HepG2 (cell line): ENCODE results near the gene TOMM40L. TPM values are rescaled to one million over a fixed set of nuclear protein-coding genes. Genes with fewer than 3 reads are reported as not detected.

Experiments used
- ATAC-seq: fragments of 200-7000 bp; cut with Tn5 transposase; 3 replicates; pipeline ENCODE4 v1.9.1; 2020; ENCODE audit warnings: mild to moderate bottlenecking, moderate library complexity
- BruUV-seq: library from RNA; stranded (reverse); fragments of 400-500 nt; replicated peaks from 2 replicates; lab custom pipeline; 2021; lab: Mats Ljungman, UMichigan
- CTCF ChIA-PET: fragments of 300-600 bp; formaldehyde crosslinking; extraction: SDS; loops from one replicate; lab custom pipeline; 2021; ENCODE audit warnings: low total read pairs, inconsistent platforms, low intra/inter-chr PET ratio; lab: Yijun Ruan, JAX
- POLR2A ChIA-PET: fragments of 350-600 bp; sonication (Branson Sonifier 250); formaldehyde crosslinking; loops from one replicate; lab custom pipeline; 2020; ENCODE audit warnings: antibody characterized with exemption, inconsistent platforms; lab: Yijun Ruan, JAX
- DNase-seq: peaks from one replicate; pipeline ENCODE4 v3.0.0-alpha.2; 2015; ENCODE audit warnings: low spot score
- FAIRE-seq: peaks from 3 replicates; lab custom pipeline; 2011; peaks lifted over from hg19 to GRCh38; lab: Jason Lieb, UNC
- H2AFZ ChIP-seq: one replicate; pipeline ENCODE4 v1.6.1; 2011; ENCODE audit warnings: low read length, inconsistent platforms
- H3K27ac ChIP-seq: fragments of 300-600 bp; 3 replicates; pipeline ENCODE4 v1.8.0; 2011; ENCODE audit warnings: mixed run types, mild to moderate bottlenecking, mixed read lengths, low read length, inconsistent platforms; ENCODE audit not compliant: insufficient read depth; ENCODE audit errors: extremely low read length
- H3K27me3 ChIP-seq, 2 experiments: fragments of 200-600 bp in 1 of 2; 2 replicates in 1 of 2; 3 replicates in 1 of 2; pipeline versions ENCODE4 v1.6.0 to v1.8.0; 2011; ENCODE audit warnings: low read length in 2 of 2, mild to moderate bottlenecking in 2 of 2, moderate library complexity in 2 of 2, inconsistent platforms in 1 of 2; ENCODE audit not compliant: insufficient read depth in 2 of 2, control insufficient read depth in 1 of 2
- H3K36me3 ChIP-seq, 2 experiments: fragments of 200-600 bp in 1 of 2; replicated peaks in 1 of 2; 2 replicates in 1 of 2; 3 replicates in 1 of 2; pipeline versions ENCODE4 v1.5.1 to v1.8.0; 2011; ENCODE audit warnings: low read length in 2 of 2, inconsistent platforms in 1 of 2; ENCODE audit not compliant: insufficient read depth in 2 of 2, control insufficient read depth in 1 of 2
- H3K4me1 ChIP-seq: 2 replicates; pipeline ENCODE4 v1.5.1; 2012; ENCODE audit warnings: low read length, inconsistent platforms; ENCODE audit not compliant: insufficient read depth
- H3K4me2 ChIP-seq: 2 replicates; pipeline ENCODE4 v1.6.0; 2011; ENCODE audit warnings: low read depth, low read length, inconsistent platforms
- H3K4me3 ChIP-seq, 3 experiments: fragments of 200-600 bp in 1 of 3; sonication (generic), shearing (Covaris generic) in 1 of 3; replicated peaks in 1 of 3; 2 replicates each; pipeline ENCODE4 v1.5.1; 2011 to 2016; ENCODE audit warnings: low read length in 3 of 3, inconsistent platforms in 2 of 3, low read depth in 2 of 3, mild to moderate bottlenecking in 2 of 3, control low read depth in 1 of 3, mixed read lengths in 1 of 3; ENCODE audit not compliant: insufficient read depth in 1 of 3
- H3K79me2 ChIP-seq: one replicate; pipeline ENCODE4 v1.6.1; 2011; ENCODE audit warnings: low read length, inconsistent platforms; ENCODE audit not compliant: insufficient read depth
- H3K9ac ChIP-seq: 2 replicates; pipeline ENCODE4 v1.6.0; 2011; ENCODE audit warnings: mild to moderate bottlenecking, low read depth, low read length, inconsistent platforms; ENCODE audit not compliant: insufficient read depth
- H3K9me3 ChIP-seq: 2 replicates; pipeline ENCODE4 v1.5.1; 2012; ENCODE audit warnings: mild to moderate bottlenecking, low read length
- H4K20me1 ChIP-seq: 2 replicates; pipeline ENCODE4 v1.6.0; 2011; ENCODE audit warnings: inconsistent platforms, mild to moderate bottlenecking, low read length, moderate library complexity; ENCODE audit not compliant: insufficient read depth
- CHD2 ChIP-seq: IDR thresholded peaks from 2 replicates; pipeline ENCODE4 v1.6.1; 2011; ENCODE audit warnings: low read depth, low read length, improper control_type of control experiment
- HBP1 ChIP-seq: IDR thresholded peaks from 2 replicates; pipeline ENCODE4 v1.6.1; 2016; ENCODE audit warnings: low read depth, control low read depth
- MEIS2 ChIP-seq: sonication (generic); formaldehyde crosslinking; IDR thresholded peaks from 2 replicates; pipeline ENCODE4 v1.9.0; 2021; ENCODE audit warnings: mild to moderate bottlenecking, missing genetic modification reagents
- PTBP1 ChIP-seq: fragments of 200-400 bp; formaldehyde crosslinking; IDR thresholded peaks from 2 replicates; pipeline ENCODE4 v1.6.1; 2018; ENCODE audit warnings: low read length, low read depth; ENCODE audit not compliant: poor library complexity, severe bottlenecking
- RBM39 ChIP-seq: fragments of 200-400 bp; formaldehyde crosslinking; IDR thresholded peaks from one replicate; pipeline ENCODE4 v1.6.1; 2018; ENCODE audit warnings: antibody characterized with exemption, mild to moderate bottlenecking, low read depth, low read length; ENCODE audit not compliant: poor library complexity, severe bottlenecking
- SOX5 ChIP-seq: IDR thresholded peaks from 2 replicates; pipeline ENCODE4 v1.6.1; 2016; ENCODE audit warnings: borderline replicate concordance
- SRSF4 ChIP-seq: fragments of 200-400 bp; formaldehyde crosslinking; IDR thresholded peaks from one replicate; pipeline ENCODE4 v1.6.1; 2018; ENCODE audit warnings: mild to moderate bottlenecking, low read depth, low read length, moderate library complexity; ENCODE audit not compliant: poor library complexity, severe bottlenecking
- ZNF274 ChIP-seq: sonication (generic); formaldehyde crosslinking; IDR thresholded peaks from 2 replicates; pipeline ENCODE4 v1.5.1; 2020; ENCODE audit warnings: mild to moderate bottlenecking, missing genetic modification reagents
- ZNF790 ChIP-seq: sonication (generic); formaldehyde crosslinking; IDR thresholded peaks from 2 replicates; pipeline ENCODE4 v1.8.0; 2022; ENCODE audit warnings: missing genetic modification reagents, mild to moderate bottlenecking, borderline replicate concordance
- ZSCAN22 ChIP-seq: sonication (generic); formaldehyde crosslinking; IDR thresholded peaks from 2 replicates; pipeline ENCODE4 v1.4.0; 2020; ENCODE audit warnings: mild to moderate bottlenecking, missing genetic modification reagents
- WGBS: methylation state at CpG from one replicate; pipeline ENCODE4 v1.1.6; 2017; ENCODE audit warnings: low lambda C conversion rate; 5-methylcytosine and 5-hydroxymethylcytosine counted together
- in situ Hi-C: cut with HindIII; loops from 2 replicates; pipeline ENCODE4 v1.10.0; 2017; ENCODE audit warnings: low pct_unique_long_range_greater_than_20kb; ENCODE audit not compliant: extremely low pct_ligation_motif_present
- intact Hi-C: fragments of 100-400 bp; cut with micrococcal nuclease; formaldehyde crosslinking; loops from one replicate; pipeline ENCODE4 v1.10.0; 2022; ENCODE audit not compliant: unreplicated experiment
- polyA plus RNA-seq, 8 experiments: library from polyadenylated mRNA; depleted of rRNA in 3 of 8; stranded (reverse) in 7 of 8; unstranded in 1 of 8; fragments of >200 nt; fragmentation: Illumina TruSeq in 4 of 8; extraction: Trizol in 4 of 8; gene quantifications; 2 replicates each; pipeline versions ENCODE4 v1.2.1 to v1.2.3, GENCODE V29; 2011 to 2016; ENCODE audit warnings: low read depth in 4 of 8, missing spikeins in 1 of 8, mixed read lengths in 1 of 8; ENCODE audit not compliant: insufficient read depth in 1 of 8
- total RNA-seq, 5 experiments: library from RNA; depleted of rRNA; stranded (reverse); fragments of >200 nt; fragmentation: Illumina TruSeq; extraction: Trizol; gene quantifications; 2 replicates each; pipeline ENCODE4 v1.2.3, GENCODE V29; 2016; ENCODE audit warnings: low read depth in 1 of 5

TOMM40L gene
- total and polyA plus RNA-seq, 2 of the 13 experiments (the other 11 are each of a cell fraction or from before 2014, with no cell fraction given): 14.1 to 26.2 TPM

DNA sequence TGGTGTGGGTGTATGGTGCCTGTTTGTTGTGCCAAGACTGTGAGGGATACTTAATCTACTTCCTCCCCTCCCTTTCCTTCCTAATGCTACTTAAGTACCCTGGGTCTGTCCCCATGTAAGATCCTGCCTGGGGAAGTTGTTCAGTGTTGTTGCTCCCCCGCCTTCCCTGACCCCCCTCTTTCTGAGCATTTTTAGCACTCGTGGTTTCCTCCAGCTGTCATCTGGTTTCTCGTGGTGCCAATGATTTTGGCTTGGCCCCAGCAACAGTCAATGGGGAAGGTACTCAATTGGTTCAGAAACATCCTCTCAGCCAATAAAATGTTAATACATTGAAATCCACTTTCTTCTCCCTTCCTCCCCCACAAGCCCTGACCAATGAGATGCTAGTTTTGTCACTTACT, 40.6 kb upstream of the TOMM40L start:
- intact Hi-C loops: no loop called here
- H3K4me2 ChIP-seq: no peak overlapping the region
- in situ Hi-C loops: no loop called here

More for the DNA sequence above, 40.6 kb upstream of the TOMM40L start:
- POLR2A ChIA-PET: interaction anchor here (1.0 kb wide), 1 partner anchor 9 kb away, joined by 4 read pairs; no protein-coding TSS in a partner anchor
- Histone ChIP-seq H3K9ac (no peak overlapping the region), H3K27ac (no peak overlapping the region), H3K27me3 (no peaks in the 10 kb centered on the region), H2AFZ (no peak overlapping the region), H3K4me3 (no peak overlapping the region), H3K79me2 (no peaks in the 10 kb centered on the region), H3K9me3 (no peaks in the 10 kb centered on the region), H3K36me3 (no peaks in the 10 kb centered on the region), H3K4me1 (peaks cover 9% of the 10 kb centered on the region), H4K20me1 (no peaks in the 10 kb centered on the region)
- FAIRE-seq (no peak), DNase-seq (no peak), ATAC-seq (no peak)
- CTCF ChIA-PET: no interaction called here
- TF ChIP-seq ZNF274 (no peak), ZNF790 (CRISPR knock-in tag) (no peak), HBP1 (no peak), CHD2 (no peak), SRSF4 (no peak), PTBP1 (no peak), SOX5 (CRISPR knock-in tag) (no peak), ZSCAN22 (CRISPR knock-in tag) (no peak), MEIS2 (no peak), RBM39 (no peak)
- no TSS peak for BruUV-seq
- WGBS: 22% methylated on average over 3 of the region's 3 CpGs
